Measurements from ENCODE around the gene TPPP2. TPM values are rescaled to one million over a fixed set of nuclear protein-coding genes. Genes with fewer than 3 reads are reported as not detected.

TPPP2 gene
- total and polyA plus RNA-seq, 9 of the 15 experiments (the other 6 are each of a cell fraction or from before 2014, with no cell fraction given) = 0.18 TPM; not detected in 8

DNA sequence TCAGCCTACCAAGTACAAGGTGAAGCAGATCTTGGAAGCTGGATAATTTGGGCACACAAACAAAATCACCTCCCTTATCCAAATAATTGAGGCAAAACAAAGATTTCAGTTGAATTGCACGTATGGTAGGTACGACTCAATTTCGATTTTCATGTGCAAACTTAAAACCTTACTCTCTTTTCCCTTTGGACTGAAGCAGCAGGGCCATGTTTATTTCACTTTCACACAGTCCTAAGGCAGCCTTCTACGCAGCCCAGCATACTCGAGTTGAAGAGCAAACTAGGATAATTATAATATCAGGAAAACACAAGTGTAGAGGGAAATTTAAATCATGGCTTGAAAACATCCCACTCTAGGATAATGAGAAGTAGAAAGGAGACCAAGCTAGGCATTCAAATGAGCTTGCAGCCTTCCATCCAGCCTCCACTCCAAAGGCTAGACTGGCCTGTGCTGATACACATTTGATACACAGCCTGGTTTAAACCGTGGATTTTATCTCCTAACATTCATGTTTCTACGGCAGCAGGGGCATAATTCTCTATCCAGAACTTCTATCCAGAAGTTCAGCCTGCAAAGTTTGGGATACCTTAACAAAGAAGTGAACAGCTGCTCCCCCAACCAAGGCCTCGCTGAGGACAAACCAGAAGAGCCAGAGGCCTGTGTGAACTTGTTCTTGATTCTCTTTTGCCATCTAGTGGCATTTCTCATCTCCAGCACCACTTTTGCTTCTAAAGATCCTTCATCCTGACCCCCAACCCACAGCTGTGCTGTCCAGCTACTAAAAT is 9.8 kb downstream of the TPPP2 start (continued):
- peak; percentile 81 to 89 for TF ChIP-seq RAD21 (CRISPR knock-in tag; conservative IDR thresholded peaks at IDR 0.05 in 1 of 2, IDR thresholded peaks at IDR 0.05 in 1 of 2)
- no peak for TF ChIP-seq NFRKB (IDR thresholded peaks at IDR 0.05; ENCODE audit: low read depth)
- TF ChIP-seq, protein P1, sequence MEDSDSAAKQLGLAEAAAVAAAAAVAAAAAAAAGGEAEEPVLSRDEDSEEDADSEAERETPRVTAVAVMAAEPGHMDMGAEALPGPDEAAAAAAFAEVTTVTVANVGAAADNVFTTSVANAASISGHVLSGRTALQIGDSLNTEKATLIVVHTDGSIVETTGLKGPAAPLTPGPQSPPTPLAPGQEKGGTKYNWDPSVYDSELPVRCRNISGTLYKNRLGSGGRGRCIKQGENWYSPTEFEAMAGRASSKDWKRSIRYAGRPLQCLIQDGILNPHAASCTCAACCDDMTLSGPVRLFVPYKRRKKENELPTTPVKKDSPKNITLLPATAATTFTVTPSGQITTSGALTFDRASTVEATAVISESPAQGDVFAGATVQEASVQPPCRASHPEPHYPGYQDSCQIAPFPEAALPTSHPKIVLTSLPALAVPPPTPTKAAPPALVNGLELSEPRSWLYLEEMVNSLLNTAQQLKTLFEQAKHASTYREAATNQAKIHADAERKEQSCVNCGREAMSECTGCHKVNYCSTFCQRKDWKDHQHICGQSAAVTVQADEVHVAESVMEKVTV (CRISPR knock-in tag; IDR thresholded peaks at IDR 0.05) = peak; percentile 55
- TF ChIP-seq CC2D1A (IDR thresholded peaks at IDR 0.05) = 0 out of 2 replicates have a peak, but pooled peaks have one; percentile 23
- TF ChIP-seq CAMTA2 (CRISPR knock-in tag; conservative IDR thresholded peaks at IDR 0.05) = no peak
- TF ChIP-seq, protein P2, sequence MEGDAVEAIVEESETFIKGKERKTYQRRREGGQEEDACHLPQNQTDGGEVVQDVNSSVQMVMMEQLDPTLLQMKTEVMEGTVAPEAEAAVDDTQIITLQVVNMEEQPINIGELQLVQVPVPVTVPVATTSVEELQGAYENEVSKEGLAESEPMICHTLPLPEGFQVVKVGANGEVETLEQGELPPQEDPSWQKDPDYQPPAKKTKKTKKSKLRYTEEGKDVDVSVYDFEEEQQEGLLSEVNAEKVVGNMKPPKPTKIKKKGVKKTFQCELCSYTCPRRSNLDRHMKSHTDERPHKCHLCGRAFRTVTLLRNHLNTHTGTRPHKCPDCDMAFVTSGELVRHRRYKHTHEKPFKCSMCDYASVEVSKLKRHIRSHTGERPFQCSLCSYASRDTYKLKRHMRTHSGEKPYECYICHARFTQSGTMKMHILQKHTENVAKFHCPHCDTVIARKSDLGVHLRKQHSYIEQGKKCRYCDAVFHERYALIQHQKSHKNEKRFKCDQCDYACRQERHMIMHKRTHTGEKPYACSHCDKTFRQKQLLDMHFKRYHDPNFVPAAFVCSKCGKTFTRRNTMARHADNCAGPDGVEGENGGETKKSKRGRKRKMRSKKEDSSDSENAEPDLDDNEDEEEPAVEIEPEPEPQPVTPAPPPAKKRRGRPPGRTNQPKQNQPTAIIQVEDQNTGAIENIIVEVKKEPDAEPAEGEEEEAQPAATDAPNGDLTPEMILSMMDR (IDR thresholded peaks at IDR 0.05 in 2 of 3, conservative IDR thresholded peaks at IDR 0.05 in 1 of 3; ENCODE audit: insufficient read depth in 2 of 3, low read depth in 1 of 3, low read length in 3 of 3) = peak; percentile 62 to 84 (median 75)
- TF ChIP-seq, protein P3, sequence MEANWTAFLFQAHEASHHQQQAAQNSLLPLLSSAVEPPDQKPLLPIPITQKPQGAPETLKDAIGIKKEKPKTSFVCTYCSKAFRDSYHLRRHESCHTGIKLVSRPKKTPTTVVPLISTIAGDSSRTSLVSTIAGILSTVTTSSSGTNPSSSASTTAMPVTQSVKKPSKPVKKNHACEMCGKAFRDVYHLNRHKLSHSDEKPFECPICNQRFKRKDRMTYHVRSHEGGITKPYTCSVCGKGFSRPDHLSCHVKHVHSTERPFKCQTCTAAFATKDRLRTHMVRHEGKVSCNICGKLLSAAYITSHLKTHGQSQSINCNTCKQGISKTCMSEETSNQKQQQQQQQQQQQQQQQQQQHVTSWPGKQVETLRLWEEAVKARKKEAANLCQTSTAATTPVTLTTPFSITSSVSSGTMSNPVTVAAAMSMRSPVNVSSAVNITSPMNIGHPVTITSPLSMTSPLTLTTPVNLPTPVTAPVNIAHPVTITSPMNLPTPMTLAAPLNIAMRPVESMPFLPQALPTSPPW (CRISPR knock-in tag; IDR thresholded peaks at IDR 0.05) = no peak
- TF ChIP-seq ZNF174 (CRISPR knock-in tag; IDR thresholded peaks at IDR 0.05) = no peak
- peak; percentile 68; the same call in 1 of the 2 replicates for TF ChIP-seq ARID2 (IDR thresholded peaks at IDR 0.05)
- no peak for TF ChIP-seq NR2C2 (CRISPR knock-in tag; IDR thresholded peaks at IDR 0.05)
- no peak for TF ChIP-seq NR2C2 (tag; IDR thresholded peaks at IDR 0.05)

Measured in K562 (cell line).